NCI-H1417 treated with DMSO at 0.1 percent for 48 hours (cell line): ENCODE results near the gene SLC45A3.
"Not testable (repeated sequence)": the region's sequence is repeated elsewhere in the genome, so short reads cannot be mapped to it uniquely, and the experiment has no call there.

Source experiments
- DNase-seq: peaks from one replicate; lab custom pipeline; 2025; lab: John Stamatoyannopoulos, UW

Gene SLC45A3, protein sequence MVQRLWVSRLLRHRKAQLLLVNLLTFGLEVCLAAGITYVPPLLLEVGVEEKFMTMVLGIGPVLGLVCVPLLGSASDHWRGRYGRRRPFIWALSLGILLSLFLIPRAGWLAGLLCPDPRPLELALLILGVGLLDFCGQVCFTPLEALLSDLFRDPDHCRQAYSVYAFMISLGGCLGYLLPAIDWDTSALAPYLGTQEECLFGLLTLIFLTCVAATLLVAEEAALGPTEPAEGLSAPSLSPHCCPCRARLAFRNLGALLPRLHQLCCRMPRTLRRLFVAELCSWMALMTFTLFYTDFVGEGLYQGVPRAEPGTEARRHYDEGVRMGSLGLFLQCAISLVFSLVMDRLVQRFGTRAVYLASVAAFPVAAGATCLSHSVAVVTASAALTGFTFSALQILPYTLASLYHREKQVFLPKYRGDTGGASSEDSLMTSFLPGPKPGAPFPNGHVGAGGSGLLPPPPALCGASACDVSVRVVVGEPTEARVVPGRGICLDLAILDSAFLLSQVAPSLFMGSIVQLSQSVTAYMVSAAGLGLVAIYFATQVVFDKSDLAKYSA

DNA sequence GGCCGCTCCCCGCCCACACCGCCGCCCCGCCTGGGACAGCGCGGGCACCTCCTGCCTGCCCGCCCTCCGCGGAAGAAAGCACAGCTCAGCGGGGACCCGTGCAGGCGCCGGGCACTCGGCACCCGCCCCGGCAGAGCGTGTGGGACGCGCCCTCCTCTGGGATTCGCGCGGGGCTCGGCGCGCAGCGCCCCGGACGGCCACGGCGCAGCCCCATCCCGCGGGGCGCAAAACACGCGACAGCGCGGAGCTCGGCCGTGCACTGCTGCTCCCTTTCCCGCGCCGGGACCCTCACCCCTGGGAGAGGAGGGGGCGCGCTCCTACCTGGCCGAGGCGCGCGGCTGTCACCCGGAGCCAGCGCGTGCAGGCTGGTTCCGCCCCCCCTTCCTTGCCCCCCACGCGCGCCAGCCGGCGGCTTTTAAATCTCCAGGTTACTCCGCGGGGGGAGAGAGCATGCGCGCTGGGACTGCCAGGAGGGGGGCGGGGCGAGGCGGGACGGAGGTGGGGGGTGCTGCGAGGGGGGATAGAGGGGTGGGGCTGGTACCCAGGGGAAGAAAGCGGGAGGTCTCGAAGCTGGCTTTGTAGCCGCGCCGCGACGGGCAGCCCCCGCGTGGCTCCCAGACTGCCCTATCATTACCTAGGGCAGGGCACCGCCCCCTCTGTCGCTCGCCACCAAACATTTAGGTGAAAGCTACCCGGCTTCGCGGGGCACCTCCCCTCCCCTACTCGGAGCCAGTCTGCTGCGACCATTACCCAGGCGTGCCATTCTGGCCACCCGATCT, at the start of gene SLC45A3:
Gene SLC45A3, minus strand, starts transcription at position 437 of the 779 bp plus-strand sequence. CDS start 15,853 bp downstream, outside the sequence.
- DNase-seq, result no peak

DNA sequence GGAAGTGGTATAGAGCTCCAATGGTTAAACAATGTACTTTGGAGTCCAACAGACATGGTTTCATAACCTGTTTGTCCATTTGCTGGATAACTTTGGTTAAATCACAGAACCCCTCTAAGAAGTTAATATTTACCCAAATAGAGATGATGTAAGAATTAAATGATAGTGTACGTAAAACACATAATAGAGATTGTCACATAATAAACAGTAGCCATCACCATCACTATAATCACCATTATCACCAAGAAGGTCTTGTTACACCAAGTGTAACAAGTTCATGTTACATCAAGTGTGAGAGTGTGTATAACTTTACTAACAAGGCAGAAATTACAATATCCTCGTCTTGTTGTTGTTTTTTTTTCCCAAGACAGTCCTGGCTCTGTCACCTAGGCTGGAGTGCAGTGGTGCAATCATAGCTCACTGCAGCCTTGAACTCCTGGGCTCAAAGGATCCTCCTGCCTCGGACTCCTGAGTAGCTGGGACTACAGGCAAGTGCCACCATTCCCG, 46.4 kb upstream of the SLC45A3 start:
- DNase-seq, result no peak

- no peak for DNase-seq
These were observed 45.2 kb upstream of the SLC45A3 start for GRCh38 chr1:205725514-205725913.

- not testable (repeated sequence) for DNase-seq
These were observed 40.4 kb upstream of the SLC45A3 start for GRCh38 chr1:205720740-205721139.

GRCh38 chr1:205719762-205720161, 39.5 kb upstream of the SLC45A3 start:
- no peak for DNase-seq

DNA sequence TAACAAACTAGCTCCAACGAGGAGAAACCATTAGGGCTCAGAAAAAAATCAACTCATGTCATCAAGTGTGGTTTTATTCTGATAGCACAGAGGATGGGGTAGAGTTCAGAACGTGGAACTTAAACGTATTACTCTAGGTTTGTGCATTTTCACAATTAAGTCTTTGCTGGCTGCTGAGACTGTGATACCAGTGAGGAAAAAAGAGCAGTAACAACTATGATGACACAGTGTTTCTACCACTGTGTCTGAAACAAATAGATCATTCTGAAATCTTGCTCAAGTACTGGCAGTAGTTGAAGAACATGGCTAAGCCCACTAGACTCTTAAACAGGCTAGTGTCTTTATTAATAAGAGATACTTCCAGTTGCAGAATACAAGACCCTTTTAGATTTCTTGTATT, 38.7 kb upstream of the SLC45A3 start:
- no peak for DNase-seq

- no peak for DNase-seq
These were observed 36.2 kb upstream of the SLC45A3 start for GRCh38 chr1:205716371-205717132.

DNA sequence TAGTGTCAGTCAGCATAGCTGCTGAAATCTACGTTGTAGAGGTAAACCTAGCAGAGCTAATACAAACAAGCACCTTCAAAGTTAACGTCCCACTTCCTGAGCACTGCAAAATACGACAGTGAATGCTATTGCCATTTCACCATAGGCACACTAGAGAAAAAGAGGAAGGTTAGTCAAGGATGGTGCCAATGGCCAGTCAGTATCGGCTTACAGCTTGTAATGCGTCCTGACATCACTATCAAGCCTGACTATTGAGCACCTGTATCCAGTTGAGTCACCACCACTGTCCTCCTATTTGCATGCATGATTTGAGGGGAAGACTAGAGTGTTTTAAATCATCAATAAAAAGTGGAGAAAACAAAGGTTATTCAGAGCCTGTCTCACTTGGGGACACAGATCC, 35.3 kb upstream of the SLC45A3 start:
- no peak for DNase-seq

GRCh38 chr1:205714906-205715246, 34.6 kb upstream of the SLC45A3 start:
- no peak for DNase-seq

- no peak for DNase-seq
These were observed 34.0 kb upstream of the SLC45A3 start for GRCh38 chr1:205714190-205714905.

DNA sequence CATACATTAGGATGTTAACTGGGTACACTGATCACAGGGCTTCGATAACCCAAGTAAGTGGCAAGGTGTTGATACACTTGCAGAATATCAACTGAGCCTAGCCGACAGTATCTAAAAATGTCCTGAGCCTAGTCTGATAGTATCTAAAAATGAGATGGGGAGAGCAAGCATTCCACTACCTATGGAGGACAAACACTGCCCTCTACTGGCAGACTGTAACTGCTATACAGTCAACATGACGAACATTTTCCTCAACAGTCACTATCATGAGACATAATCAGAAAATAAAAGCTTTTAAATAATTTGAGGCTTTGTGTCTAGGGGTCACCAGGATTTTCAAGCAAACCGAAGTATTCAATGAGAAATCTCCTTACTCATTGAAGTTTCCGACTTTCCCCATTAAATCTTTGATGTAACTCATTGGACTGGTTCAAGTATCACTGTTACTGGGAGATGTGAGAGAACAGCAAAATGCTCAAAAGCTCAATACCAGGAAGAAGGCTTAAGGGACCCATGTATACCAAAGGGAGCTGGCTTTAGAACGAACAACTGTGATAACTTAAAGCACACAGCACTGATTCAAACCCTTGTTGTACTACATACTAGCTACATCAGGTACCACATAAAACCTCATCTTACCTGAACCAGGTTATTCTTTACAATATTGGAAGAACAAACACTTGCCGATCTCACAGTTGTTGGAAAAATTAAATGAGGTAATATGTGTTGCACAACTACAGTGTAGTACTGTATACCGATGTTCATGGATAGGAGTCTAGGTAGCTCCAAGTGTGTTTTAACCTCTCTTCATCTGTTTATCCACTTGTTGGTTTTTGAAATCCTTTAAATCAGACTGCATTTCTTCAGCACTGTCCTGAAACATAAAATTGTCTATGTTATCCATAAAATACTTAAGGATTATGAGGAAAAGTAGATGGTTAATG, 31.1 kb upstream of the SLC45A3 start:
- peak; percentile 19 for DNase-seq

GRCh38 chr1:205710201-205711062, 30.1 kb upstream of the SLC45A3 start:
- no peak for DNase-seq

- no peak for DNase-seq
These were observed 29.3 kb upstream of the SLC45A3 start for GRCh38 chr1:205709640-205710039.

DNA sequence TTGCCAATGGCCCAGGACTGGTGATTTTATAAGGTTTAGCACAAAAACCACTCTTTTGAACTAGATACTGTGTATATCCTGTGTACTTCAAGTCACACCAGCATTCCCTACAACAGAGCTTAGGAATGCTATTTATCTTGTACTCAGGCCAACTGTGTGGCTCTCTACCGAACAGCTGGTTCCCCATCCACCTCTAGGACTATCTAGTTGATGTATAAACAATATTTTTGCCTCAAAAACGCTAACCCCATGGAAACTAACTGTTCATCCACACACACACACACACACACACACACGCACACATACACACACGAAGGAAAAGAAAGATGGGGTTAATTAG, 28.7 kb upstream of the SLC45A3 start:
- no peak for DNase-seq

GRCh38 chr1:205706601-205707502, 26.5 kb upstream of the SLC45A3 start:
- no peak for DNase-seq

DNA sequence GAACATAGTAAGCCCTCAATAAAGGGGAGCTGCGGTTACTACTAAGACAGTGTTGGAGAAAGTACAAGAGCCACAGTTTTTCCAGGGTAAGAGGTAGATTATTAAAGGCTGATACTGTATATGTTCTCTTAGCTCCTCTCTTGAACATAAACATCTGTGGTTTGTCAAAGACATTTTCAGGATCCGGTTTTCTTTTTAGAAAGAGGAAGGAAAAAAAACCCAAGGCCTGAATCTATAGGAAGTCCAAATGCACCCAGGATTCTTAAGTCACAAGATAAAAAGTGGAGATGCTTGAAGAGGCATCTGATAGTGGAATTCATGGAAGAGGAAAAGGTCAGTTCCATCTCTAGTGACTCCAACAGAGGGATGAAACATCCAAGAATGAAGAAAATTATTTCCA, 24.6 kb upstream of the SLC45A3 start:
- DNase-seq, result no peak

DNA sequence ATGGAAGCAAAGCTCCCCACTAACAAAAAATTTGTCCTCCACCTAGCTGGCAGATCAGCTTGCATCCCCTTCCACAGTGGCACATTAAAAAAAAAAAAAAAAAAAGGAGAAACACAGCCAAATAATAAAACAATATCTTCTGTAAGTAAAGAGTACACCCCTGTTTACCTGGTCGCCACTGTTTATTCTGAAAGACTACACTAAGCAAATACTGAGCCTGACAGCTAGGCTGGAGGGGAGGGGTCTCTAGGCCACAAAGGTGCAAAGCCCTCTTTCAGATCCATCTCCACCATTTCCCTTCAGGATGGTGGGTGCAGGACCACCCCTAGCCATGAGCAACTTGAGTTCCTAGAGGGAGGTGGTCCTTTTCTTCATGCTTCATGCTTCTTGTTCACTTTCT, 22.8 kb upstream of the SLC45A3 start:
- no peak for DNase-seq

- DNase-seq, result no peak
These were observed 21.6 kb upstream of the SLC45A3 start for GRCh38 chr1:205701891-205702290.
